GM23338 (cell line): ENCODE measurements around the gene IDE. TPM values are rescaled to one million over a fixed set of nuclear protein-coding genes. Genes with fewer than 3 reads are reported as not detected.
A peak's percentile ranks its signal among the peaks of the same experiment; 100 is the strongest.

ENCODE experiments used
- ATAC-seq: fragments of 200-7000 bp; cut with Tn5 transposase; 3 replicates; pipeline ENCODE4 v1.9.1; 2020
- DNase-seq: peaks from one replicate; pipeline ENCODE4 v3.0.0-alpha.2; 2015; ENCODE audit warnings: low spot score
- H2AFZ ChIP-seq: fragments of 200-600 bp; sonication (generic); 2 replicates; pipeline ENCODE4 v1.8.0; 2016; ENCODE audit warnings: antibody characterized with exemption, mild to moderate bottlenecking, moderate library complexity
- H3F3A ChIP-seq: fragments of 200-600 bp; sonication (generic); replicated peaks from 2 replicates; pipeline ENCODE4 v1.8.0; 2017; ENCODE audit warnings: antibody characterized with exemption, mixed run types, low read depth
- H3K27ac ChIP-seq: fragments of 200-600 bp; sonication (generic); 2 replicates; pipeline ENCODE4 v1.6.1; 2016; ENCODE audit warnings: low read depth
- H3K27me3 ChIP-seq: fragments of 200-600 bp; sonication (generic); 2 replicates; pipeline ENCODE4 v1.8.0; 2016; ENCODE audit warnings: mild to moderate bottlenecking, mixed run types, moderate library complexity; ENCODE audit not compliant: insufficient read depth
- H3K36me3 ChIP-seq: fragments of 200-600 bp; sonication (generic); 2 replicates; pipeline ENCODE4 v1.8.0; 2016; ENCODE audit warnings: mild to moderate bottlenecking; ENCODE audit not compliant: insufficient read depth
- H3K4me1 ChIP-seq: fragments of 200-600 bp; sonication (generic); 2 replicates; pipeline ENCODE4 v1.8.0; 2016; ENCODE audit warnings: mild to moderate bottlenecking, moderate library complexity; ENCODE audit not compliant: insufficient read depth
- H3K4me2 ChIP-seq: fragments of 200-600 bp; sonication (generic); 2 replicates; pipeline ENCODE4 v1.7.1; 2017; ENCODE audit warnings: mixed run types
- H3K4me3 ChIP-seq: fragments of 200-600 bp; sonication (generic); 2 replicates; pipeline ENCODE4 v1.6.1; 2016; ENCODE audit warnings: mixed run types
- H3K79me2 ChIP-seq: fragments of 200-600 bp; sonication (generic); replicated peaks from 2 replicates; pipeline ENCODE4 v1.8.0; 2017; ENCODE audit warnings: mild to moderate bottlenecking; ENCODE audit not compliant: insufficient read depth
- H3K9me2 ChIP-seq: fragments of 200-600 bp; sonication (generic); 2 replicates; pipeline ENCODE4 v1.8.0; 2017; ENCODE audit not compliant: insufficient read depth
- H4K20me1 ChIP-seq: fragments of 200-600 bp; sonication (generic); replicated peaks from 2 replicates; pipeline ENCODE4 v1.8.0; 2017; ENCODE audit warnings: mild to moderate bottlenecking; ENCODE audit not compliant: insufficient read depth
- H3K27ac Mint-ChIP-seq: 2 replicates; pipeline ENCODE4 v1.8.0; 2020; ENCODE audit warnings: inconsistent platforms, mild to moderate bottlenecking, moderate library complexity, mixed read lengths
- H3K27me3 Mint-ChIP-seq: 3 replicates; pipeline ENCODE4 v1.8.0; 2022; ENCODE audit warnings: low read depth, mild to moderate bottlenecking, moderate library complexity, mixed read lengths, inconsistent platforms; ENCODE audit not compliant: insufficient read depth, poor library complexity
- H3K36me3 Mint-ChIP-seq: 3 replicates; pipeline ENCODE4 v1.8.0; 2021; ENCODE audit warnings: low read depth, mild to moderate bottlenecking, inconsistent platforms, moderate library complexity, mixed read lengths
- H3K4me1 Mint-ChIP-seq: 3 replicates; pipeline ENCODE4 v1.8.0; 2020; ENCODE audit warnings: mild to moderate bottlenecking, inconsistent platforms, mixed read lengths
- H3K4me3 Mint-ChIP-seq: 3 replicates; pipeline ENCODE4 v1.8.0; 2021; ENCODE audit warnings: moderate library complexity, mild to moderate bottlenecking, inconsistent platforms, mixed read lengths
- H3K9me3 Mint-ChIP-seq: 3 replicates; pipeline ENCODE4 v1.8.0; 2020; ENCODE audit warnings: moderate library complexity, mild to moderate bottlenecking, inconsistent platforms, mixed read lengths
- CREB1 ChIP-seq: fragments of 250-450 bp; sonication (Bioruptor Pico); IDR thresholded peaks from 2 replicates; pipeline ENCODE4 v1.5.0; 2020; ENCODE audit warnings: low read depth, mild to moderate bottlenecking, moderate library complexity
- ETS1 ChIP-seq: IDR thresholded peaks from 2 replicates; pipeline ENCODE4 v1.6.1; 2016; ENCODE audit warnings: antibody characterized with exemption
- EZH2phosphoT487 ChIP-seq: fragments of 200-600 bp; sonication (generic); IDR thresholded peaks from one replicate; pipeline ENCODE4 v1.8.1; 2018; ENCODE audit warnings: antibody characterized with exemption; ENCODE audit not compliant: unreplicated experiment
- JUNB ChIP-seq: IDR thresholded peaks from one replicate; pipeline ENCODE4 v1.6.1; 2016; ENCODE audit warnings: antibody characterized with exemption; ENCODE audit not compliant: unreplicated experiment
- NANOG ChIP-seq: IDR thresholded peaks from 2 replicates; pipeline ENCODE4 v1.6.1; 2016; ENCODE audit warnings: antibody characterized with exemption, borderline replicate concordance
- POLR2AphosphoS5 ChIP-seq: IDR thresholded peaks from 2 replicates; pipeline ENCODE4 v1.6.1; 2016; ENCODE audit warnings: antibody characterized with exemption, low read depth
- STAT1 ChIP-seq: IDR thresholded peaks from one replicate; pipeline ENCODE4 v1.6.1; 2016; ENCODE audit warnings: antibody characterized with exemption; ENCODE audit not compliant: unreplicated experiment
- ZNF114 ChIP-seq: fragments of 250-450 bp; sonication (Bioruptor Pico); IDR thresholded peaks from 2 replicates; pipeline ENCODE4 v1.5.0; 2020; ENCODE audit warnings: mild to moderate bottlenecking, moderate library complexity
- ZNF462 ChIP-seq: fragments of 250-450 bp; sonication (Bioruptor Pico); IDR thresholded peaks from 2 replicates; pipeline ENCODE4 v1.5.0; 2020; ENCODE audit warnings: mild to moderate bottlenecking, moderate library complexity
- polyA plus RNA-seq: library from polyadenylated mRNA; unstranded; fragments of >200 nt; fragmentation: Nextera tagmentation; extraction: Ambion mirVana; gene quantifications from 2 replicates; pipeline ENCODE4 v1.2.1, GENCODE V29; 2016
- total RNA-seq: library from RNA; depleted of rRNA; stranded (reverse); fragments of >200 nt; shearing (Covaris generic); gene quantifications from 2 replicates; pipeline ENCODE4 v1.2.3, GENCODE V29; 2014
- TF ChIP-seq, protein P1 (sequence below), 2 experiments: fragments of 200-600 bp in 1 of 2; sonication (generic) in 1 of 2; conservative IDR thresholded peaks; 2 replicates each; pipeline versions ENCODE4 v1.5.1 to v1.6.1; 2016 to 2017; ENCODE audit warnings: antibody characterized with exemption in 2 of 2, low read depth in 2 of 2, mild to moderate bottlenecking in 2 of 2, moderate library complexity in 1 of 2

Gene IDE
- total and polyA plus RNA-seq, 2 experiments from 2014 or later = 12.9 to 36.3 TPM

GRCh38 chr10:92452313-92452712 is 121.6 kb downstream of the IDE start (continued):
- TF ChIP-seq STAT1 = no peak
- no peak for TF ChIP-seq POLR2AphosphoS5
- TF ChIP-seq NANOG = no peak

- no peak for TF ChIP-seq CREB1 (CRISPR knock-in tag)
- no peak for TF ChIP-seq ZNF114 (CRISPR knock-in tag)
- TF ChIP-seq JUNB = no peak
- no peak for TF ChIP-seq EZH2phosphoT487
- TF ChIP-seq ETS1 = no peak
- no peak overlapping the region for H3K27ac Mint-ChIP-seq
- H3K27me3 Mint-ChIP-seq = peaks cover 4% of the 10 kb centered on the region
- no peak for ATAC-seq
- H3K4me3 Mint-ChIP-seq = no peak overlapping the region
- H3K4me2 ChIP-seq = no peak overlapping the region
- H4K20me1 ChIP-seq = no peaks in the 10 kb centered on the region
- H3K27ac ChIP-seq = no peak overlapping the region
- no peaks in the 10 kb centered on the region for H3K4me1 ChIP-seq
- H3K36me3 Mint-ChIP-seq = peaks cover 6% of the 10 kb centered on the region; the same call in 2 of the 3 replicates
- no peaks in the 10 kb centered on the region for H3K9me2 ChIP-seq
- no peaks in the 10 kb centered on the region for H3K27me3 ChIP-seq
- no peaks in the 10 kb centered on the region for H3F3A ChIP-seq
- H3K79me2 ChIP-seq = no peaks in the 10 kb centered on the region
- no peak overlapping the region for H3K4me3 ChIP-seq
- H2AFZ ChIP-seq = no peak overlapping the region
- no peaks in the 10 kb centered on the region for H3K36me3 ChIP-seq
- no peaks in the 10 kb centered on the region for H3K9me3 Mint-ChIP-seq
- no peaks in the 10 kb centered on the region for H3K4me1 Mint-ChIP-seq
- DNase-seq = no peak
These were observed 122.5 kb downstream of the IDE start for GRCh38 chr10:92451431-92451830.

DNA sequence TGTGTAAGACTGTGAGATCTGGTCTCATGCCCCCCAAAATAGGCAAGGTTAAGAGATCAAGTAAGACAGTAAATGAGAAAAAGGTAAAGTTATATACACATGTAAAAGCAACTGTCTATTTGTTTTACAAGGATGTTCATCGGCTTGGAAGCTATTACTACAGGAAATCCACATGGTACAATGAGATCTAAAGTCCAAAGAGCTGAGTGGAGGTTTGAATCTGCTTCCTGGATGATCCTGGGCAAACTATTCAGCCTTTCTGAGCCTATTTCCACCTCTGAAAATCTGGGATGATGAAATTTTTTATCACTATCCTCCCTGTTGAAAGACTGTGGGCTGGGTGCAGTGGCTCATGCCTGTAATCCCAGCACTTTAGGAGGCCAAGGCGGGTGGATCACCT is 123.0 kb downstream of the IDE start:
- Mint-ChIP-seq H3K27me3 (peaks cover 4% of the 10 kb centered on the region), H3K4me1 (no peaks in the 10 kb centered on the region), H3K4me3 (no peak overlapping the region), H3K27ac (0 out of 2 replicates have a peak overlapping the region, but pooled peaks have one; percentile 48), H3K36me3 (peaks cover 6% of the 10 kb centered on the region; the same call in 2 of the 3 replicates), H3K9me3 (no peaks in the 10 kb centered on the region)
- ATAC-seq (no peak), DNase-seq (no peak)
- H3K36me3 ChIP-seq = no peaks in the 10 kb centered on the region
- no peaks in the 10 kb centered on the region for H4K20me1 ChIP-seq
- H3K79me2 ChIP-seq = no peaks in the 10 kb centered on the region
- no peaks in the 10 kb centered on the region for H3F3A ChIP-seq
- H2AFZ ChIP-seq = no peak overlapping the region
- H3K4me3 ChIP-seq = no peak overlapping the region
- H3K9me2 ChIP-seq = no peaks in the 10 kb centered on the region
- H3K4me2 ChIP-seq = no peak overlapping the region
- H3K27me3 ChIP-seq = no peaks in the 10 kb centered on the region
- H3K27ac ChIP-seq = no peak overlapping the region
- H3K4me1 ChIP-seq = no peaks in the 10 kb centered on the region
- TF ChIP-seq, protein P1, sequence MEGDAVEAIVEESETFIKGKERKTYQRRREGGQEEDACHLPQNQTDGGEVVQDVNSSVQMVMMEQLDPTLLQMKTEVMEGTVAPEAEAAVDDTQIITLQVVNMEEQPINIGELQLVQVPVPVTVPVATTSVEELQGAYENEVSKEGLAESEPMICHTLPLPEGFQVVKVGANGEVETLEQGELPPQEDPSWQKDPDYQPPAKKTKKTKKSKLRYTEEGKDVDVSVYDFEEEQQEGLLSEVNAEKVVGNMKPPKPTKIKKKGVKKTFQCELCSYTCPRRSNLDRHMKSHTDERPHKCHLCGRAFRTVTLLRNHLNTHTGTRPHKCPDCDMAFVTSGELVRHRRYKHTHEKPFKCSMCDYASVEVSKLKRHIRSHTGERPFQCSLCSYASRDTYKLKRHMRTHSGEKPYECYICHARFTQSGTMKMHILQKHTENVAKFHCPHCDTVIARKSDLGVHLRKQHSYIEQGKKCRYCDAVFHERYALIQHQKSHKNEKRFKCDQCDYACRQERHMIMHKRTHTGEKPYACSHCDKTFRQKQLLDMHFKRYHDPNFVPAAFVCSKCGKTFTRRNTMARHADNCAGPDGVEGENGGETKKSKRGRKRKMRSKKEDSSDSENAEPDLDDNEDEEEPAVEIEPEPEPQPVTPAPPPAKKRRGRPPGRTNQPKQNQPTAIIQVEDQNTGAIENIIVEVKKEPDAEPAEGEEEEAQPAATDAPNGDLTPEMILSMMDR (conservative IDR thresholded peaks at IDR 0.05; ENCODE audit: low read depth in 2 of 2) = no peak
- TF ChIP-seq CREB1 (CRISPR knock-in tag) (no peak), JUNB (no peak), ETS1 (no peak), ZNF462 (CRISPR knock-in tag) (no peak), ZNF114 (CRISPR knock-in tag) (no peak), POLR2AphosphoS5 (no peak), NANOG (no peak)
